ENCODE results near the gene RPL29. TPM values are rescaled to one million over a fixed set of nuclear protein-coding genes. Genes with fewer than 3 reads are reported as not detected.

RPL29 gene
- total and polyA plus RNA-seq, 2 of the 8 experiments (the other 6 are each of a cell fraction or from before 2014, with no cell fraction given): 1,467 to 2,660 TPM

DNA sequence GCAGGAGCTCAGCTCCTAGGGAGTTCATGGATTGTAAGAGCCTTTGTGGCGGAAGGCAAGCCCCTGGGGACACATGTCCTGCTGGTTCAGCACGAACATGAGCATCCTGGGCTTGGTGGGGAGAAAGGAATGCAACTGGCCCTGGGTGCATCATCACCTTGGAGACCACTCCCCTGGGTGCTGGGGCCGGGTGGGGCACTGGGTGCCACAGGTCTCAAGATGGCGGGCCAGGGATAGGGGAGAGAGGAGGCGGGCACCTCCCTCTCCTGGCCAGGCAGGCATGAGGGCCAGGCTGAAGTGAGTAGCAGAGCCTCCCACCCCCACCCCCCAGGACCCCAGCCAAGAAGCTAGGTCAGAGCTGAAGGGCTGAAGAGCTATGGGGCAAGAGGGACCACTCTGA, 29.2 kb downstream of the RPL29 start:
- CTCF ChIA-PET (ENCODE audit: partially characterized antibody): interaction anchor here (1.7 to 10.5 kb wide), 3 partner anchors 9 to 86 kb away, joined by 4 to 66 read pairs (median 12); partner anchors contain the start of gene ACY1
- no peak overlapping the region for H2AFZ ChIP-seq (ENCODE audit: low read length)

More for the DNA sequence above, 29.2 kb downstream of the RPL29 start:
- Histone ChIP-seq H2BK12ac (ENCODE audit: low read depth, low read length) (peak overlapping the region; percentile 80; the same call in 1 of the 2 replicates), H2BK20ac (ENCODE audit: low read length) (0 out of 2 replicates have a peak overlapping the region, but pooled peaks have one; percentile 61), H3K4ac (replicated peaks; ENCODE audit: insufficient read length, low read depth, low read length) (no peak overlapping the region), H3K4me2 (ENCODE audit: insufficient read depth in 1 of 2, low read depth in 2 of 2, low read length in 2 of 2) (peak overlapping the region; percentile 77 to 85), H3K56ac (replicated peaks; ENCODE audit: insufficient read length, low read depth, low read length) (no peak overlapping the region), H3K9me3 (ENCODE audit: insufficient read depth in 2 of 2, low read depth in 1 of 2, low read length in 1 of 2) (no peaks in the 10 kb centered on the region), H3K36me3 (ENCODE audit: control insufficient read depth in 2 of 4, insufficient read depth in 4 of 4, low read length in 3 of 4) (no peaks in the 10 kb centered on the region), H4K5ac (ENCODE audit: insufficient read length, low read depth, low read length) (no peak overlapping the region), H4K91ac (replicated peaks; ENCODE audit: insufficient read length, low read length) (peak overlapping the region; percentile 17), H3K14ac (ENCODE audit: insufficient read length) (no peak overlapping the region), H2BK120ac (replicated peaks; ENCODE audit: low read depth, low read length) (no peak overlapping the region), H3K4me3 (ENCODE audit: extremely low read depth in 1 of 4, insufficient read depth in 2 of 4, low read depth in 3 of 4, low read length in 4 of 4) (peak overlapping the region in 2 of 4 experiments; percentile 37 to 64; a peak in 4 of 8 replicates), H3K79me2 (ENCODE audit: control insufficient read depth in 1 of 2, insufficient read depth in 2 of 2, low read length in 2 of 2) (no peaks in the 10 kb centered on the region), H3K18ac (ENCODE audit: extremely low read depth, low read length) (peak overlapping the region; percentile 90), H3K27me3 (replicated peaks in 1 of 4; ENCODE audit: control insufficient read depth in 3 of 4, extremely low read depth in 1 of 4, insufficient read depth in 3 of 4, low read length in 3 of 4) (peaks cover 0 to 13% (median 2%) of the 10 kb centered on the region in 4 experiments; a peak in 5 of 7 replicates), H3K27ac (ENCODE audit: low read depth, low read length) (no peak overlapping the region), H2AK5ac (ENCODE audit: low read depth, low read length) (peak overlapping the region; percentile 82; the same call in 1 of the 2 replicates), H3K9ac (replicated peaks in 1 of 4; ENCODE audit: extremely low read depth in 1 of 4, low read depth in 3 of 4, low read length in 3 of 4) (no peak overlapping the region), H4K20me1 (replicated peaks in 1 of 2; ENCODE audit: control insufficient read depth in 1 of 2, insufficient read depth in 2 of 2, low read length in 2 of 2) (peaks cover 0 to 8% of the 10 kb centered on the region in 2 experiments), H3K23me2 (ENCODE audit: low read depth, low read length) (peaks cover 9% of the 10 kb centered on the region; the same call in 1 of the 2 replicates), H3K23ac (ENCODE audit: insufficient read length) (no peak overlapping the region), H2BK5ac (ENCODE audit: low read depth, low read length) (peak overlapping the region; percentile 44; the same call in 1 of the 2 replicates), H3K79me1 (ENCODE audit: low read depth, low read length) (no peaks in the 10 kb centered on the region), H3K4me1 (replicated peaks in 1 of 4; ENCODE audit: control insufficient read depth in 3 of 4, insufficient read depth in 4 of 4, low read length in 3 of 4) (peaks cover 12 to 42% (median 33%) of the 10 kb centered on the region in 4 experiments), H4K8ac (ENCODE audit: extremely low read depth, insufficient read depth, low read length) (no peak overlapping the region; the same call in 1 of the 2 replicates), H2BK15ac (ENCODE audit: low read length) (peak overlapping the region; percentile 46; the same call in 1 of the 2 replicates)
- FAIRE-seq (no peak), DNase-seq (ENCODE audit: low read depth in 1 of 2, low spot score in 2 of 2) (no peak)
- TF ChIP-seq, protein P1, sequence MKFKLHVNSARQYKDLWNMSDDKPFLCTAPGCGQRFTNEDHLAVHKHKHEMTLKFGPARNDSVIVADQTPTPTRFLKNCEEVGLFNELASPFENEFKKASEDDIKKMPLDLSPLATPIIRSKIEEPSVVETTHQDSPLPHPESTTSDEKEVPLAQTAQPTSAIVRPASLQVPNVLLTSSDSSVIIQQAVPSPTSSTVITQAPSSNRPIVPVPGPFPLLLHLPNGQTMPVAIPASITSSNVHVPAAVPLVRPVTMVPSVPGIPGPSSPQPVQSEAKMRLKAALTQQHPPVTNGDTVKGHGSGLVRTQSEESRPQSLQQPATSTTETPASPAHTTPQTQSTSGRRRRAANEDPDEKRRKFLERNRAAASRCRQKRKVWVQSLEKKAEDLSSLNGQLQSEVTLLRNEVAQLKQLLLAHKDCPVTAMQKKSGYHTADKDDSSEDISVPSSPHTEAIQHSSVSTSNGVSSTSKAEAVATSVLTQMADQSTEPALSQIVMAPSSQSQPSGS (IDR thresholded peaks at IDR 0.05; ENCODE audit: low read length): no peak
- TF ChIP-seq CBX5 (IDR thresholded peaks at IDR 0.05; ENCODE audit: low read depth, low read length) (no peak), FOSL1 (IDR thresholded peaks at IDR 0.05; ENCODE audit: insufficient read depth, low read depth, low read length) (no peak), ZNF274 (IDR thresholded peaks at IDR 0.05; ENCODE audit: borderline replicate concordance, extremely low read depth, low read length) (no peak), POU5F1 (IDR thresholded peaks at IDR 0.05; ENCODE audit: low read depth, low read length) (no peak), TCF12 (IDR thresholded peaks at IDR 0.05; ENCODE audit: low read depth, low read length) (no peak), ASH2L (IDR thresholded peaks at IDR 0.05; ENCODE audit: low read length) (no peak), YY1 (IDR thresholded peaks at IDR 0.05; ENCODE audit: low read depth, low read length) (0 out of 2 replicates have a peak, but pooled peaks have one; percentile 12), BRCA1 (IDR thresholded peaks at IDR 0.05; ENCODE audit: low read depth, low read length) (no peak)
- POLR2A ChIA-PET (ENCODE audit: partially characterized antibody): interaction anchor here (0.7 to 29.3 kb wide), 9 partner anchors 8 to 565 kb away, joined by 3 to 923 read pairs (median 8); partner anchors contain the start of genes ABHD14A, ABHD14B, ACY1 and GPR62
- 86% methylated on average over 5 of the region's 5 CpGs; no CpG with 5 or more reads in 1 of the 2 experiments for WGBS, 2 experiments (ENCODE audit: extremely low coverage in 1 of 2, insufficient coverage in 1 of 2, insufficient read length in 1 of 2, insufficient replicate concordance in 2 of 2, low coverage in 1 of 2, low lambda C conversion rate in 2 of 2, missing lambda C conversion rate in 1 of 2)
